Calu3 (cell line): Measurements from ENCODE around the gene CEP76. TPM values are rescaled to one million over a fixed set of nuclear protein-coding genes. Genes with fewer than 3 reads are reported as not detected.

ENCODE experiments used
- Bru-seq: library from RNA; stranded (reverse); fragments of 400-500 nt; gene quantifications from one replicate; lab custom pipeline; 2021; lab: Mats Ljungman, UMichigan
- BruChase-seq, 2 experiments: library from RNA; stranded (reverse); fragments of 400-500 nt; gene quantifications; one replicate each; lab custom pipeline; 2021; lab: Mats Ljungman, UMichigan
- BruUV-seq: library from RNA; stranded (reverse); fragments of 400-500 nt; replicated peaks from 2 replicates; lab custom pipeline; 2021; lab: Mats Ljungman, UMichigan
- CTCF ChIA-PET: fragments of 300-600 bp; sonication (Branson Sonifier 250); formaldehyde crosslinking; loops from one replicate; lab custom pipeline; 2022; ENCODE audit warnings: antibody characterized with exemption; lab: Charles Lee
- DNase-seq: peaks from one replicate; pipeline ENCODE4 v3.0.0; 2022
- H3K27ac Mint-ChIP-seq: one replicate; pipeline ENCODE4 v1.8.0; 2022; ENCODE audit warnings: mixed read lengths; ENCODE audit not compliant: unreplicated experiment
- H3K27me3 Mint-ChIP-seq: one replicate; pipeline ENCODE4 v1.8.0; 2022; ENCODE audit warnings: mixed read lengths; ENCODE audit not compliant: unreplicated experiment
- H3K36me3 Mint-ChIP-seq: one replicate; pipeline ENCODE4 v1.8.0; 2022; ENCODE audit warnings: mild to moderate bottlenecking, moderate library complexity, mixed read lengths; ENCODE audit not compliant: insufficient read depth, unreplicated experiment
- H3K4me1 Mint-ChIP-seq: one replicate; pipeline ENCODE4 v1.8.0; 2022; ENCODE audit warnings: mild to moderate bottlenecking, low read depth, mixed read lengths; ENCODE audit not compliant: unreplicated experiment
- H3K4me3 Mint-ChIP-seq: one replicate; pipeline ENCODE4 v1.8.0; 2022; ENCODE audit warnings: mild to moderate bottlenecking, low read depth, moderate library complexity, mixed read lengths; ENCODE audit not compliant: unreplicated experiment
- H3K9me3 Mint-ChIP-seq: one replicate; pipeline ENCODE4 v1.8.0; 2022; ENCODE audit warnings: low read depth, mixed read lengths; ENCODE audit not compliant: unreplicated experiment
- intact Hi-C: fragments of 100-400 bp; cut with micrococcal nuclease; formaldehyde crosslinking; loops from one replicate; pipeline ENCODE4 v1.10.0; 2022; ENCODE audit not compliant: unreplicated experiment
- long read RNA-seq: library from polyadenylated mRNA; stranded (forward); transcript quantifications from one replicate; pipeline ENCODE4 v2.0.0, GENCODE V29; 2022
- total RNA-seq: library from RNA; stranded (reverse); gene quantifications from 2 replicates; pipeline ENCODE4 v1.2.3, GENCODE V29; 2022
- TF ChIP-seq, protein P1 (sequence below): fragments of 200-600 bp; IDR thresholded peaks from one replicate; pipeline ENCODE4 v1.8.0; 2022; ENCODE audit warnings: antibody characterized with exemption; ENCODE audit not compliant: unreplicated experiment

Gene CEP76, protein sequence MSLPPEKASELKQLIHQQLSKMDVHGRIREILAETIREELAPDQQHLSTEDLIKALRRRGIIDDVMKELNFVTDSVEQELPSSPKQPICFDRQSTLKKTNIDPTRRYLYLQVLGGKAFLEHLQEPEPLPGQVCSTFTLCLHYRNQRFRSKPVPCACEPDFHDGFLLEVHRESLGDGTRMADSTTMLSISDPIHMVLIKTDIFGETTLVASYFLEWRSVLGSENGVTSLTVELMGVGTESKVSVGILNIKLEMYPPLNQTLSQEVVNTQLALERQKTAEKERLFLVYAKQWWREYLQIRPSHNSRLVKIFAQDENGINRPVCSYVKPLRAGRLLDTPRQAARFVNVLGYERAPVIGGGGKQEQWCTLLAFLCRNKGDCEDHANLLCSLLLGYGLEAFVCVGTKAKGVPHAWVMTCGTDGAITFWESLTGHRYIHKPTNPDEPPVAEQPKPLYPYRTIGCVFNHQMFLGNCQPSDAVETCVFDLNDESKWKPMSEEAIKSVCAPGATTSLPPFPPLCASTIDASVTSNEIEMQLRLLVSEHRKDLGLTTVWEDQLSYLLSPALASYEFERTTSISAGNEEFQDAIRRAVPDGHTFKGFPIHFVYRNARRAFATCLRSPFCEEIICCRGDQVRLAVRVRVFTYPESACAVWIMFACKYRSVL
- 10.1 and 12.7 TPM in 2 replicates for total RNA-seq
- percentile 68 among the genes with signal in this experiment for Bru-seq, nascent RNA
- percentile 57 among the genes with signal in this experiment for BruChase-seq, experiment 1, labeled RNA remaining after a 6-hour chase
- BruChase-seq, experiment 2, labeled RNA remaining after a 2-hour chase: percentile 59 among the genes with signal in this experiment
- long read RNA-seq, partial matches to known transcripts: 1 of 10 reads
- long read RNA-seq, other reads (novel, unspliced or antisense): 6 of 10 reads

DNA sequence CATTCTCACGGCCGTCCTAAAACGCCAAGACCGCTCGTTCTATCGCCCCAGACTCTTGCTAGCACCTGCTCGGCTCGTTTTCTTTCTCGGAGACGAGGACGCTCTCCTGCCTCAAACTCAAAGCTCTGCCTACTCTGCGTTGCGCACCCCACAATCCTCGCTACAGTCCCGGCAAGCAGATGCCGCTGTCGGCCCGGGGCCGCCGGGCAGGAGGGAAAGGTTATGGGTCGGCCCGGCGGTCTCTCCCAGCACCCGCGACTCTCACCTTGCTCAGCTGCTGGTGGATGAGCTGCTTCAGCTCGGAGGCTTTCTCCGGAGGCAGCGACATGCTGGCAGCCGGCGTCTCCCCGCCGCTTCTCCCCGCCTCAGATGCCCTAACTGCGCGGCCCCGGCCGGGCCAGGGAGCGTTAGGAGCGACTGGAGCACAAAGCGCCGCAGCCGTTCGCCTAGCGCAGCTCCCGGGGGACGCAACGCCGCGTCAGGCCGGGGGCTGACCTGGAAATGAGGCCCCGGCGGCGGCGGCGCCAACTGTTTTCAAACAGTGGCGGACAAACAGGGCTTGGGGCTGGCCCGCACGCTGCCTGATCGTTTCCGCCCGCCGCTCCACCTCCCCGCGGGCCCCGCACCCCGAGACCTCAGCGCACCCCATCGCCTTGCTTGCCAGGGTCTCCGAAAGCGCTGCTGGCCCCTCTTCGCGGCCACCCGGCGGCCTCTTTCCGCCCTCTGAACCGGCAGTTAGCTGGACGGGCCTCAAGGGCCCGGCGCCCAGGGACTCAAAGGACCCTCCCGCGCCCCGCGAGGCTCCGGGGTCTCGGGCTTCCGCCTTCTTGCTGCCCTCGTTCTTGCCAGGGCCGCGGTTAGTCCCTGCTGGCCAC lies at the start of gene CEP76, which contains the start of gene PSMG2:
CEP76 (minus strand) TSS at position 503 of the 875 bp plus-strand sequence; CDS start at position 328, 175 bp downstream.
PSMG2 (plus strand) TSS at position 822 of the 875 bp plus-strand sequence. CDS start 66 bp downstream, outside the sequence.
- peak within 1 kb of the TSS; percentile 99 for H3K27ac Mint-ChIP-seq
- H3K4me3 Mint-ChIP-seq: peak within 1 kb of the TSS; percentile 86
- TSS peak; percentile 24 for BruUV-seq
- H3K27me3 Mint-ChIP-seq: no peaks in the 10 kb centered on the region
- peaks cover 34% of the 10 kb centered on the region for H3K36me3 Mint-ChIP-seq
- CTCF ChIA-PET: interaction anchor here (0.9 to 1.5 kb wide), 2 partner anchors 232 to 310 kb away, joined by 3 to 4 read pairs; no protein-coding TSS in a partner anchor
- TF ChIP-seq, protein P1, sequence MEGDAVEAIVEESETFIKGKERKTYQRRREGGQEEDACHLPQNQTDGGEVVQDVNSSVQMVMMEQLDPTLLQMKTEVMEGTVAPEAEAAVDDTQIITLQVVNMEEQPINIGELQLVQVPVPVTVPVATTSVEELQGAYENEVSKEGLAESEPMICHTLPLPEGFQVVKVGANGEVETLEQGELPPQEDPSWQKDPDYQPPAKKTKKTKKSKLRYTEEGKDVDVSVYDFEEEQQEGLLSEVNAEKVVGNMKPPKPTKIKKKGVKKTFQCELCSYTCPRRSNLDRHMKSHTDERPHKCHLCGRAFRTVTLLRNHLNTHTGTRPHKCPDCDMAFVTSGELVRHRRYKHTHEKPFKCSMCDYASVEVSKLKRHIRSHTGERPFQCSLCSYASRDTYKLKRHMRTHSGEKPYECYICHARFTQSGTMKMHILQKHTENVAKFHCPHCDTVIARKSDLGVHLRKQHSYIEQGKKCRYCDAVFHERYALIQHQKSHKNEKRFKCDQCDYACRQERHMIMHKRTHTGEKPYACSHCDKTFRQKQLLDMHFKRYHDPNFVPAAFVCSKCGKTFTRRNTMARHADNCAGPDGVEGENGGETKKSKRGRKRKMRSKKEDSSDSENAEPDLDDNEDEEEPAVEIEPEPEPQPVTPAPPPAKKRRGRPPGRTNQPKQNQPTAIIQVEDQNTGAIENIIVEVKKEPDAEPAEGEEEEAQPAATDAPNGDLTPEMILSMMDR: no peak
- H3K9me3 Mint-ChIP-seq: no peaks in the 10 kb centered on the region
- H3K4me1 Mint-ChIP-seq: peaks cover 24% of the 10 kb centered on the region
- intact Hi-C loops: loop anchor here (1.0 to 5.0 kb wide), 2 partner anchors 95 to 311 kb away; no protein-coding TSS in a partner anchor
- DNase-seq: peak; percentile 86

DNA sequence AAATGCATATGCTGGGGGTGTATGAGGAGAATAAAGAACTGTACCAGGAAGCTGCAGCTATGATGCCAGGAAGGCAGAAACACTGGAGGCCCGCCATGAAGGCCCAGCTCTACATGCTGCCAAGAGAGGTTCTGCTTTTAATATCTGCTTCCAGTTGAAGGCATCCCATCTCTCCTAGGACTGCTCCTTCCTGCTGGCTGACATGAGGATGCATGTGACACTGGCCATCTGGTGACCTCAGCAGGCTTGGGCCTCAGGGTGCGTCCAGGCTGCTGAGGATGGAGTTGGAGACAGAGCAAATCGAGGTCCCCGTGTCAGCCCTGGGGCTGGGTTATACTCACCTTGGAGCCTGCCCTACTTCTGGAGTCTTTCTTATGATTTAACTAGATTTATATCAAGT lies 49.4 kb upstream of the CEP76 start:
- H3K27ac Mint-ChIP-seq: no peak overlapping the region
- H3K4me3 Mint-ChIP-seq: no peak overlapping the region
- intact Hi-C loops: no loop called here
- no peaks in the 10 kb centered on the region for H3K4me1 Mint-ChIP-seq
- CTCF ChIA-PET: no interaction called here
- DNase-seq: no peak
- TF ChIP-seq, protein P1: no peak
- no peaks in the 10 kb centered on the region for H3K36me3 Mint-ChIP-seq
- H3K9me3 Mint-ChIP-seq: no peaks in the 10 kb centered on the region
- peaks cover 20% of the 10 kb centered on the region for H3K27me3 Mint-ChIP-seq
- no TSS peak for BruUV-seq

DNA sequence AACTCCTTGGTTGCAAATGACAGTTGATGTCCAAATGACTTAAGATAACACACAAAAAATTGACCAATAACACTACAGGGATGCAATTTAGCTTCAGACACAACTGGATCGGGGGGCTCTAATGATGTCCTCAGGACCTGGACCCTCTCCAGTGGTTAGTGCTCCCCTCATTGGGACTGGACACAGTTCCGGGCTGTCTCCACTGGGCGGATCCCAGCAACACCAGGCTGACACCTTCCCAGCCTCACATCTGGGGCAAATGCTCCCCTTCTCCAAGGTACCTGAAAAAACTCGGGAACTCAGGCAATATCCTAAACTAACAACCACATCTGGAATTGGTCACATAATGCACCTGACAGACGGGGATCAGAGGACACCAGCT lies 49.0 kb upstream of the CEP76 start:
- intact Hi-C loops: no loop called here
- Mint-ChIP-seq H3K36me3 (no peaks in the 10 kb centered on the region), H3K9me3 (no peaks in the 10 kb centered on the region), H3K4me3 (no peak overlapping the region), H3K27me3 (peaks cover 20% of the 10 kb centered on the region), H3K27ac (no peak overlapping the region), H3K4me1 (no peaks in the 10 kb centered on the region)
- DNase-seq: no peak
- TF ChIP-seq, protein P1: no peak
- BruUV-seq: no TSS peak
- CTCF ChIA-PET: no interaction called here
